Kidney glomerular epithelial cell (primary cell): ENCODE measurements around the gene ST13.
A peak's percentile ranks its signal among the peaks of the same experiment; 100 is the strongest.
"Not testable (repeated sequence)": the region's sequence is repeated elsewhere in the genome, so short reads cannot be mapped to it uniquely, and the experiment has no call there.

Experiments used
- DNase-seq: peaks from one replicate; lab custom pipeline; 2025; lab: John Stamatoyannopoulos, UW

The ST13 gene

GRCh38 chr22:40856513-40857308, at the start of gene ST13, which contains the start of gene XPNPEP3:
Gene ST13, minus strand, starts transcription at chr22:40856639. Its CDS starts 99 bp downstream, at chr22:40856540.
Gene XPNPEP3, plus strand, starts transcription at chr22:40857148. Its CDS starts 34 bp downstream, at chr22:40857182.
- DNase-seq = peak; percentile 95

GRCh38 chr22:40904101-40904500, 47.7 kb upstream of the ST13 start:
- no peak for DNase-seq

DNA sequence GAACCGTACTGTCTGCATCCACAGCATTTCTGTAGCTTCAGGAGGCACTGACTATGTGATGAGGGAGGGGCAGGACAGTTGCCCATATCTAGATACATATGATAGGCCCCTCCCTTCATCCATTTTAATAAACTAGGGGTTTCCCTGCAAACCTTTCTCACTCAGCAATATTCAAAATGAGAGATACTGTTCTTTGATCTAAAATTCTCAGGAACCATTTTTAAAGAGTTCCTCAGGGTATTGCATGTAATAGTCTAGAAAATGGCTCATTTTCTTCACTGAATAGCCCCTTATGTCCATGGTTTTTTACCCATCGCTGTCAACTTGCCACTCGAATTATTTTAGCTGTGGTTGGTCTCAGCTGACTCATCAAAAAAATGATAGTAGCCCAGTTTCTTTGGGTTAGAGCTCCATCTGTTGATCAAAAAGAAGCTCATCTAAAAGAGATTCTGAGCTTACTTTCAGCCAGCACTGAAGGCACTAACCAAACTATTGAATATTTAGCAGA, 42.5 kb upstream of the ST13 start:
- peak; percentile 70 for DNase-seq

GRCh38 chr22:40894417-40894816, 38.0 kb upstream of the ST13 start:
- no peak for DNase-seq

DNA sequence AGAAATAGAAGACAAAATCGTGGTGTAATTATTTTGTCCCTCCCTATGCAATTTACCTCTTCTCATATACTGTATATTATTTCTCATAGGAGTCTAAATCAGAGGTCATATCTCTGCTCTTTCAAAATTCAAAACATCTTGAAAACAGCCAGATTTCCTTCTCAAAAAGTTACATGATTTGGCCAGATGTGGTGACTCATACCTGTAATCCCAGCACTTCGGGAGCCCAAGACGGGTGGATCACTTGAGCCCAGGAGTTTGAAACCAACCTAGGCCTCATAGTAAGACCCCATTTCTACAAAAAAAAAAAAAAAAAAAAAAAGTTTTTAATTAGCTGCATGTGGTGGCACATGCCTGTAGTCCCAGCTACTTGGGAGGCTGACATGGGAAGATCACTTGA, 34.4 kb upstream of the ST13 start:
- no peak for DNase-seq

DNA sequence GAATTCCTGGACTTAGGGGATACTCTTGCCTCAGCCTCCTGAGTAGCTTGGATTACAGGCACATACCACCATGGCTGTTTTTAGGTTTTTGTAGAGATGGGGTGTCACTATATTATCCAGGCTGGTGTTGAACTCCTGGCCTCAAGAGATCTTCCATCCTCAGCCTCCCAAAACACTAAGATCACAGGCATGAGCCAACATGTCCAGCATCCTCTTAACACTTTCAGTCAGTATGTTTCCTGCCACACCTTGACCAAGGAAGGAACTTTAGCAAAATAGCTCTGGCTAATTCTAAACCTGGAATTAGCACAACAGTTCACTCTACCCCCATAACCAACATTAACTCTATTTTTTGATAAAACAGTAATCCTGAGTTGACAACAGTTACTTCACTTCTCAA, 32.7 kb upstream of the ST13 start:
- DNase-seq = no peak

- DNase-seq = no peak
These were observed 22.5 kb upstream of the ST13 start for GRCh38 chr22:40878922-40879321.

- DNase-seq = no peak
These were observed 21.0 kb upstream of the ST13 start for GRCh38 chr22:40877488-40877887.

DNA sequence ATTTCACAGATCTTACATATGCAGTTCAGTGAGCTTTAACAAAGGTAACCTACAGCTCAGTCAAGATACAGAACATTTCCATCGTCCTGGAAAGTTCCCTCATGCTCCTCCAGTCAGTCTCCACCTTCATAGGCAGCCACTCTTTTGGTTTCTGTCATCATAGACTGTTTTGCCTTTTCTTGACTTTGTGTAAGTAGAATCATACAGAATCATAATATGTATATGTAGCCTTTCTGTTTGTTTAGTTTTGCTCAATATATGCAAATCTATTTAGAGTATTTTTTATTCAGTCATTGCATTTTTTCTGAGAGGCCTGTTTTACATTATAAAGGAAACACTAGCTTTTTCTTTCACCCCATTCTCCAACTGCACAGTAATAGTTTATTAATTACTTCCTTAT, 20.5 kb upstream of the ST13 start:
- no peak for DNase-seq

GRCh38 chr22:40875111-40875510, 18.7 kb upstream of the ST13 start:
- DNase-seq = no peak

DNA sequence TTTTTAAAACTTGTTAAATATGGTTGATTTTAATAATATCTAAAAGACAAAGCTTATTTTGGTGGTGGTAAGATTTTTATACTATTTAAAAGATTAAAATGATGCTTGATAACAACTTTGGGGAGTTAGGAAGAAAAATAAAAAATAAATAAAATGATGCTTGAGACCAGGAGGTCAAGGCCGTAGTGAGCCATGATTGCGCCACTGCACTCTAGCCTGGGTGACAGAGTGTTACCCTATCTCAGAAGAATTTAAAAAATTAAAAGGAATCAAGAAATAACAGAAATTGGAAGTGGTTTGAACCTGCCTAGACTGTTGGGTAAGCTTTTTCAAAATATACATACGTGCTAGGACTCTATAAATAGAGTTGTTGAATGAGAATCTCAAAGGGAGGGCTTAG, 17.6 kb upstream of the ST13 start:
- DNase-seq = no peak

GRCh38 chr22:40868379-40868778, 11.9 kb upstream of the ST13 start:
- DNase-seq = not testable (repeated sequence)

DNA sequence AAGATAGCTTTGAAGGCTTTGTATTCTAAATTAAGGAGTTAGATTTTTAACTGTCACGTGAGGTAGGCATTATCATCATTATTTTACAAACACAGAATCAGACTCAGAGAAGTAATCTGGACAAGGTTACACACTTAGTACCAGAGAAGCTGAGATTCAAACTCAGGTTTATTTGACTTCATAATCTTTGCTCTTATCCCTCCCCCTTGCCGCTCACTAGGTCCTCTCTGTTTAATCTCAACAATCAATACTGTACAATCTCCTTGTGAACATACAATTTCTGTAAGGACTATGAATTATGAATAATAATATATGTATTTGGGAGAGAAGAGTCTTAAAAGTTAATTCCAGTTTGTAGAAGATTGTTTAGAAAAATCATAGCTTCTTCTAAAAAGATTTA, 10.7 kb upstream of the ST13 start:
- DNase-seq = no peak

- no peak for DNase-seq
These were observed 6.1 kb upstream of the ST13 start for GRCh38 chr22:40862537-40862936.

DNA sequence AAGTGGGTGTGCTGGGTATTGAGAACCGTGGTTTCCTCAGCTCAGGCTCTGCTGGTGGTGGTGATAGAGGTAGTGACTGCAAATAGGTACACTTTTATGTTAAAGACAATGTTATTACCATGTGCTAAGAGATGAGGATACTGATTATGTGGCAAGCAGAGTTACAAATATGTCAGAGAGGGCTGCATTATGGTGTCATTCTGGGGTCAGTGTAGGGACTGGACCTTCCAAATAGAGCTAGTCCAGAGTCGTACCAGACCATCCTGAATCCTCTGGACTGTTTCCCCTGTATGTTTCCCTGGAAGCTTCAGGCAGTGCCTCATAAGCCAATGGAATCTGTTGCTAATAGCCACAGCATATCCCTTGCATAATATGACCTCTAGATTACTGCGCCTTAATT, 5.6 kb upstream of the ST13 start, which contains the start of gene DNAJB7:
Gene DNAJB7 (minus strand): TSS at position 101 of the 400 bp plus-strand sequence. CDS start 119 bp downstream, outside the sequence.
- no peak for DNase-seq

GRCh38 chr22:40857309-40857855, 943 bp upstream of the ST13 start:
- no peak for DNase-seq

GRCh38 chr22:40855979-40856512, 393 bp downstream of the ST13 start:
- DNase-seq = peak; percentile 20

GRCh38 chr22:40855071-40855978, 1.1 kb downstream of the ST13 start:
- no peak for DNase-seq

GRCh38 chr22:40853961-40854360, 2.5 kb downstream of the ST13 start:
- DNase-seq = no peak

DNA sequence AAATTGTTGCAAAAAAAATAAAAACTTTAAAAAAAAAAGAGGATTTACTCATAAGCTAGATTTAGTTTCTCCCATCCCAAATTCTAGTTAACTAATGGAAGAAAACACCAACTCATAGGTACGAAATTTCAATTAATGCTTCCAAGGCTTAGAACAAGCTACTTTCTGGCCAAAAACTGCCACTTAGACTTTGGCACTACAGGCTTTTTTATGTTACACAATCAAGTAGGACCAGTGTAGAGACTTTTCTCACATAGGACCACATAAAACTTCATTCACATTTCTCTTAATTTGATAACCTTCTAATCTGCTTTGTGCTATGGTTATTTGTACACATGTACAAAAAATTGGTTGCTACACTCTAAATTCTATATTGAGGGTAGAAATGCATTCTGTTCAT, 3.1 kb downstream of the ST13 start:
- no peak for DNase-seq

GRCh38 chr22:40845816-40846215, 10.6 kb downstream of the ST13 start:
- DNase-seq = not testable (repeated sequence)

DNA sequence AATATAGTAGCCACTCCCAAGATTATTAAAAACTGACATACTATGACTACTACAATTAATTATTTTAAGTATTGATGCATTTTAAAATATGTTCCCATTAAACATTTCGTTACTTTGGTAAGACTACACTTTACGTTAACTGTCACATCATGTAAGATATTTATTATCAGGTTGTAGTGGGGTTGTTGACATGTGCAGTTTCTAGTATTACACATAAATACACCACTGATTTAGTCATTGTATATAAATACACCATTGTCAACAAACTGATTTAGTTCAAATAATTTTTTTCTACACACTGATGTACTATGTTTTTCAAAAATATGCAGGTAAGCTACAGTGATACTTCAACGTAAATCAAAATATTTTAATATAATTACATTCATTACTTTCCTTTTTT, 11.5 kb downstream of the ST13 start:
- no peak for DNase-seq
